GM18511 (cell line): Measurements from ENCODE around the gene PAIP2B.
"Not testable (repeated sequence)": the region's sequence is repeated elsewhere in the genome, so short reads cannot be mapped to it uniquely, and the experiment has no call there.

Experiments used
- ATAC-seq: cut with Tn5 transposase; IDR thresholded peaks from one replicate; pipeline ENCODE4 v1.9.1; 2021; ENCODE audit warnings: mild to moderate bottlenecking, moderate library complexity; ENCODE audit not compliant: unreplicated experiment

PAIP2B gene

GRCh38 chr2:71220743-71221142, 6.2 kb downstream of the PAIP2B start:
- no peak for ATAC-seq

- ATAC-seq = no peak
These were observed 10.4 kb downstream of the PAIP2B start for GRCh38 chr2:71216501-71216900.

DNA sequence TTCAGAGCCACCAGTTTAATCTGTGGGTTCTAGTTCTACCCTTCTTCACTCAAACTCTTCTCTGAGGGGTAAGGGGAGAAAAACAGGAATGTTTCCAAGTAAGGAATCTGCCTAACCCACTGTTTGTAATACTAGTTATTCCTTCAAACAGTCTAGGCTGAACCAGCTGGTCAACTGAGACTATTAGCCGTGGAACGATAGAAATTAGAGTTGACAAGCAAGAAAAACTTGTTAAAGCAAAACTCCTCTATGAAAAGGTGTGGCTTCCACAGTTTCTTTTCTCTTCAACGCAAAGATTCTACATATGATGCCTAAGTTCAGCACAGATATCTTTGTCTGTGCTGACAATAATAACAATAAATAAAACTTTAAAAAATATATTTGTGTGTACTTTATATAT, 11.5 kb downstream of the PAIP2B start:
- no peak for ATAC-seq

GRCh38 chr2:71212336-71212735, 14.6 kb downstream of the PAIP2B start:
- no peak for ATAC-seq

- ATAC-seq = no peak
These were observed 16.6 kb downstream of the PAIP2B start for GRCh38 chr2:71210292-71210691.

GRCh38 chr2:71208756-71209155, 18.1 kb downstream of the PAIP2B start:
- ATAC-seq = no peak

DNA sequence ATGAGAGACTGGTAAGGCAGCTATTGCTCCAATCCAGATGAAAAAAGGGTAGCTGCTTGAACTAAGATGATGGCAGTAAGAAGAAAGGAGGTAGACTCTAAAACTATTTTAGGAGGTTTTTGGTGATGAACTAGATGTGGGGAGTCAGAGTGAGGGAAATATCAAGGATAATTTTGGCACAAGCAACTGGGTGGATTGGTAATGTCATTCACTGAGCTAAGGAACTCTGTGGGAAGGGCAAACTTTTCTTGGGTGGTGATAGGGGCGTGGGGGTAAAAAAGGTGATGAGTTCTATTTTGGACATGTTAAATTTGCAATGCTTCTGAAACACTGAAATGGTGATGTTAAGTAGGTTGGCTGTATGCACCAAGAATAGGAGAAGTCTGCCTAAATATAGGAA, 19.3 kb downstream of the PAIP2B start:
- ATAC-seq = no peak

DNA sequence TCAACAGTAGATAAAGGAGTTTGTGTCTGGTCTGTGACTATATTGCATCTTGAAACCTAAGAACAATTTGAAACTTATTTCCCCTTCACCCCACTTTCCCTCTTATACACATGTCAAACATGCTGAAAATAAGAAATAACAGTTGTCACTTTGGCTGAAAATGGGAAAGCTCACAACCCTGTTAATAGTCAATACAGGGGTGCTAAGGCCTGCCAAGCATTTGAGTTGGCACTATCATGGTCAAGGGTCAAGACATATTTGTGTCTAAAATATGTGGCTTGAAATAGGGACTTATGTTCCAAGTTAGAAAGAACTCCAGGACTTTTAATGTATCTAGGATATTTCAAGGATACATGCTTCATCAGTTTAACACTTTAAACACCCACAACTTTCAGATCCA, 20.6 kb downstream of the PAIP2B start:
- no peak for ATAC-seq

- ATAC-seq = no peak
These were observed 35.3 kb downstream of the PAIP2B start for GRCh38 chr2:71191570-71191943.

DNA sequence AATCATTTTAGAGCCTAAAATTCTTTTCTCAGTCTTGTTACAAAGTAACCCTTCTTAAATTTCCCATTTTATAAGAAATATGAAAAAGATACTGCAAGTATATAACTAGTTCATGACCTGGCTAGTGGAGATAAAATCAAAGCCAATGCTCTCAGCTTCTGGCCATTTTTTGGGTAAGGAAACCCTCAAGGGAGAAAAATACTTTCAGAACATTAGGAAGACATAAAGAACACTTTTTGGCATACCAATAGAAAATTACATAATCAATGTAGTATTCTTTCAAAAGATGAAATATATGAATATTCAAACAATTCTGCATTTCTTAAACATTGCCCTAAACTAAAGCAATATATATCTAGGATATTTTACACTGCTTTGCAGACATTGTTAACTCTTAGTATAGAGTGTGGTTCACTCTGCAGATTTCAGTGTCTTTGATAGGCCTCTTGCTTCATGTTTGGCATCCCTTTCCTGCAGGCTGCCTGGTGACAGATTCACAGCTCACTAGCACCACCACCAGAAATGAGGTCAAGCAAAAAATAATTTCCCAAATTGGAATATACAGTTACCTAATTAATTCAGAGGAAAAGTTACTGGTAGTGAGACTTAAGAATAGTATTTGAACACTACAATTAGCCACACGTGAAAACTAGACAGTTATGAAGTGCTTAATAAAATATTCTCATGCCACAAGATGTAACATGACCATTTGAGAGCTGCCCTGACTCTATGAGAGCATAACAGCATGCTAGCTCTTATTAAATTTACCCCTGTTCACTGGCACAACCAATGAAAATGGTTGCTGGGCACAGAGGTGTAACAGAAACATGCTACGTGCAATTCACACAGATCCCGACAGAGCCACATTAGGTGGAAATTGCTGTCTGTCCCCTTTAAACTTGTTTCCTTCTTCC, 36.0 kb downstream of the PAIP2B start:
- ATAC-seq = no peak

DNA sequence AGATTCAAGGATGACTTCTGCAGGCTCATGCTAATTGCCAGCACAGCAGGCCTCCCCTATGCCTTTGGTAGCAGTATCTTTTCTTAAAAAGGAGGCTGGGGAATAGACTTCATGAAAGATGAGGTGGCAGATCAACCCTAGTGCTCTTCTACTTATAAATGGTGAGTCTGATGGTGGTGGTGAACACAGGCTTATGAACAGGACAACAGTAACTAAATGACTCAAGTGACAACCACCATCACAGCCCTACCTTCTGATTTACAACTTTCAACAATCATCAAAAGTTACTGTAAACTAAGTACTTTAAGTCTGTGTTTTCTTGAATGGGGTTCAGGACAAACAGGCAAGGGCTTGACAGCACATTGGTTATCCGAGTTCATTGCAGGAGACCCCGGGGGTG, 39.3 kb downstream of the PAIP2B start:
- ATAC-seq = no peak

GRCh38 chr2:71186973-71187372, 39.9 kb downstream of the PAIP2B start:
- no peak for ATAC-seq

- ATAC-seq = not testable (repeated sequence)
These were observed 43.4 kb downstream of the PAIP2B start for GRCh38 chr2:71183306-71184115.

DNA sequence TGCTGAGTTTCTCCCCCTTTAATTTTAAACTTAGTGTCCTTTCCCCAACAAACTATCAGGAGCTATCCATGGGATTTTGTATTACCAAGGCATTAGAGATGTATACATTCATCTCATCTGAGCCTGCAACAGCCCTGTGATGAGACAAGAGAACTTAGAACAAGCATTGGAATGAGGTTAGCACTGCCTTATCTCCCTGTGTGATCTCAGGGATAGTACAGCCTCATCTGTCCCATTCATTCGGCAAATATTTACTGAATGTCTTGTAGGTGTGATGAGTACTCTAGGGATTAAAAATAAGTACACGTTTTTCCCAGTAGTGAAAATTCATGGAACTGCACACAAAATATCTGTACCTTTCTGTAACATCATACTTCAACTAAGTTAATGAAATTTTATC, 45.6 kb downstream of the PAIP2B start:
- ATAC-seq = no peak

DNA sequence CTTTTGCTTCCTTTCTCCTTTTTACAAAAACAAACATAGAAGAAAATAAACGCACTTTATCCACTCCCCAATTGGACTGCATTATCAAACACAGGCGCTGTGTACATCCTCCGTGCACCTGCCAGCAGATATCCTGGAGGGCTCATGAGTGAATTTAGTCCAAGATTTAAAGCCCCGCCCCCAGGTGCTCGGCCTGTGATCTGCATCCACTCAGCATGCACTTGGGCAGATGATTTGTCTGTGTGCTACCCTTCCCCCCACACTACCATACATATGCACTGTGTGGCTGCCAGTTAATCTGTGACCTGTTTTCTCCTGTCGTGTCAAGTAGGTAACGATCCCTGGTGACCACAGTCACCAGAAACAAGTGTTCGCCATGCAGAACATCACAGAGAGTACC, 48.1 kb downstream of the PAIP2B start:
- ATAC-seq = not testable (repeated sequence)

DNA sequence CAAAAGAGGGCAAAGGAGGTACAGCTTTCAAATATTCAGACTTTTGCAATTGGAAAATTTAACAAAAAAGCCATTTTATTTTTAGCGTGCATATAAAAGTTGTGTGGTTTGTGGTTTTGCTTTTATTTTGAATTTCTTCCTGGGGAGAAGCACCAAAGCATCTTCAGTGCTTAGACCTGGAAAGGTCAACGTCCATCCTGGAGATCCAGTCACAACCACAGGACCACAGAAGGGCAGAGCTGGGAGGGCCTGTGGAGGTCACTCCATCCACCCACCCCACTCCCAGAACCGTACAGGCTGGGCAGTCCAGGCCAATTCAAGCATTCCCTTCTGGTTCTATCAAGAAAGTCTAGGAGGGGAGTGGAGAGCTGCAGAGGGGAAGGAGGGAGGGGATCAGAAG, 52.7 kb downstream of the PAIP2B start:
- ATAC-seq = no peak

GRCh38 chr2:71173096-71173495, 53.8 kb downstream of the PAIP2B start:
- no peak for ATAC-seq

- ATAC-seq = no peak
These were observed 60.1 kb downstream of the PAIP2B start for GRCh38 chr2:71166812-71167211.

- ATAC-seq = peak; percentile 65
These were observed 69.6 kb downstream of the PAIP2B start for GRCh38 chr2:71157124-71157793.

GRCh38 chr2:71156573-71156972, 70.3 kb downstream of the PAIP2B start:
- ATAC-seq = no peak

DNA sequence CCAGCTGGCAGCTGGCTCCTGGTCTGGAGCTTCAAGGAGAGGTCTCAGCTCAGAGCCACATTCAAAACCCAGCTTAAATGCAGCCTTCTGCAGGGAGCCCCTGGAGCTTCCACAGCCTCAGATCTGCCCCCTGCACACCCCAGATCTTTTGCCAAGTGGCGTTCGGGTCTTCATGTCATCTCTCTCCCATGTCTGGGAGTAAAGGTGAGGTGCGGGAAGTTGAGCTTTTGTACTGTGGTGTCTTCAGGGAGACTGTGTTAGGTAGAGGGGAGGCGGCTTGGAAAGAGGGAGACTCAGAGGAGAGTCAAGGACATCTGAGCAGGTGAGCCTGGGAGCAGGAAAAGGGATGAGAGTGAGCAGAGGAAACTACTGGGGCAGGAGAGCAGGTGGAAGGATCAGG, 71.1 kb downstream of the PAIP2B start:
- ATAC-seq = no peak
